ENCODE data around the gene GNG14.

DNA sequence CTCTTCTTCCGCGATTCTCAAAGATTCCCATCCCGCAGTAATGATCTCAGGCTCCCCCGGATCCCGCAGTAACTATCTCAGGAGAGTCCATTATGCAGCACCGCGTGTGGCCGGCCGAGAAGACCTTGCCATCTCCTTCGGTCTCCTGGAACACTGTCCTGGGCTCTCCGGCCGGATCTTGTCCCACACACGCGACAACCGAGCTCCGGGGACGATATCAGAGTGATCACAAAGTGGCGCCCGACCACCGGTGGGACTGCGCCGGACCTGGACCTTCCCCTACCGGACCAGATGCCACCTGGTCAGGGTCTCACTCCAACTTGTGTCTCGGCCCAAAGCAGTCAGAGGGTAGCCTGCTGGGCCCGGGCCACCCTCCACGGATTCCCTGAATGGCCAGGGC is 45.3 kb upstream of the GNG14 start:
- TF ChIP-seq, protein P1, sequence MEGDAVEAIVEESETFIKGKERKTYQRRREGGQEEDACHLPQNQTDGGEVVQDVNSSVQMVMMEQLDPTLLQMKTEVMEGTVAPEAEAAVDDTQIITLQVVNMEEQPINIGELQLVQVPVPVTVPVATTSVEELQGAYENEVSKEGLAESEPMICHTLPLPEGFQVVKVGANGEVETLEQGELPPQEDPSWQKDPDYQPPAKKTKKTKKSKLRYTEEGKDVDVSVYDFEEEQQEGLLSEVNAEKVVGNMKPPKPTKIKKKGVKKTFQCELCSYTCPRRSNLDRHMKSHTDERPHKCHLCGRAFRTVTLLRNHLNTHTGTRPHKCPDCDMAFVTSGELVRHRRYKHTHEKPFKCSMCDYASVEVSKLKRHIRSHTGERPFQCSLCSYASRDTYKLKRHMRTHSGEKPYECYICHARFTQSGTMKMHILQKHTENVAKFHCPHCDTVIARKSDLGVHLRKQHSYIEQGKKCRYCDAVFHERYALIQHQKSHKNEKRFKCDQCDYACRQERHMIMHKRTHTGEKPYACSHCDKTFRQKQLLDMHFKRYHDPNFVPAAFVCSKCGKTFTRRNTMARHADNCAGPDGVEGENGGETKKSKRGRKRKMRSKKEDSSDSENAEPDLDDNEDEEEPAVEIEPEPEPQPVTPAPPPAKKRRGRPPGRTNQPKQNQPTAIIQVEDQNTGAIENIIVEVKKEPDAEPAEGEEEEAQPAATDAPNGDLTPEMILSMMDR (conservative IDR thresholded peaks at IDR 0.05 in 1 of 2, IDR thresholded peaks at IDR 0.05 in 1 of 2; ENCODE audit: low read depth in 1 of 2, low read length in 2 of 2), result no peak
- TF ChIP-seq EZH2 (IDR thresholded peaks at IDR 0.05; ENCODE audit: low read length, missing control alignments), result no peak

All from fibroblast of lung (primary cell).